ENCODE data around the gene CEACAM20. TPM values are rescaled to one million over a fixed set of nuclear protein-coding genes. Genes with fewer than 3 reads are reported as not detected.
A peak's percentile ranks its signal among the peaks of the same experiment; 100 is the strongest.
"Not testable (repeated sequence)": the region's sequence is repeated elsewhere in the genome, so short reads cannot be mapped to it uniquely, and the experiment has no call there.

CEACAM20 gene
- total RNA-seq, 1 donor from 2014 or later = not detected

DNA sequence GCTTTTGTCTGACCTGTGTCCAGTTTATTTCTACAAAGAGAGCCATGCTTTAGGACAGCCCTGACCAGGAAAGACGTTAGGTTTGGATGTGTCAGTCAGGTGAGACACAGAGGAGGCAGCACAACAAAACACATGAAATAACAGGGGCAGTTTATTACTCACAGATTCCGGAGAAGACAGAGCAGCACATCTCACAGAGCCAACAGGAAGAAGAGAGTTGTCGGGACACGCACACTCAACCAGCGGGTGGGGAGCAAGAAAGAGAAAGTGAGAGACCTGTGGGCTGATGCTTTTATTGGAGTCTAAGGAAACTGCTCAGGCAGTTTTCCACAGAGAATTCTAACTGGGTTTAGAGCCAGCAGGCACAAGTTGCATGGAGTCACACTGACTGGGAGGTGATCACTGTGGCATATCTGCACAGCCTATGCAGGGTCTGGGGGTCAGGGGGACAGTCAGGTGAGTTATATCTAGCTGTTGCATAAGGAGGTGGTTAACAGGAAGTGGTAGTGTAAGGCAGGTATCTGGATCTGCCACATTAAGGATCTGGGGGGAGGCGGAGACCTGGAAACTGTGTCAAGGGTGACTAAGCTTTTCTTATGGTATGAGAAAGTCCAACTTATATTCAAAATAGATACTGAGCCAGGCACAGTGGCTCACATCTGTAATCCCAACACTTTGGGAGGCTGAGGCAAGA lies 24.1 kb upstream of the CEACAM20 start:
- no peak for TF ChIP-seq CTCF (conservative IDR thresholded peaks at IDR 0.05)
- no peak for DNase-seq (ENCODE audit: extremely low spot score, unreplicated experiment)
- Mint-ChIP-seq H3K4me3 (no peak overlapping the region), H3K4me1 (ENCODE audit: unreplicated experiment) (no peaks in the 10 kb centered on the region), H3K27me3 (peaks cover 12% of the 10 kb centered on the region), H3K9me3 (no peaks in the 10 kb centered on the region), H3K27ac (no peak overlapping the region), H3K36me3 (no peaks in the 10 kb centered on the region)

- H3K4me3 Mint-ChIP-seq = no peak overlapping the region
- no peaks in the 10 kb centered on the region for H3K9me3 Mint-ChIP-seq
- H3K36me3 Mint-ChIP-seq = no peaks in the 10 kb centered on the region
- H3K27me3 Mint-ChIP-seq = peaks cover 17% of the 10 kb centered on the region
- no peak for DNase-seq (ENCODE audit: extremely low spot score, unreplicated experiment)
- no peaks in the 10 kb centered on the region for H3K4me1 Mint-ChIP-seq (ENCODE audit: unreplicated experiment)
- peak; percentile 71 for TF ChIP-seq CTCF (conservative IDR thresholded peaks at IDR 0.05)
- no peak overlapping the region for H3K27ac Mint-ChIP-seq
These were observed 22.8 kb upstream of the CEACAM20 start for GRCh38 chr19:44552324-44552723.

GRCh38 chr19:44551850-44552249 lies 22.4 kb upstream of the CEACAM20 start:
- H3K27ac Mint-ChIP-seq = no peak overlapping the region
- H3K9me3 Mint-ChIP-seq = no peaks in the 10 kb centered on the region
- no peak for TF ChIP-seq CTCF (conservative IDR thresholded peaks at IDR 0.05)
- H3K4me1 Mint-ChIP-seq (ENCODE audit: unreplicated experiment) = no peaks in the 10 kb centered on the region
- no peak overlapping the region for H3K4me3 Mint-ChIP-seq
- no peaks in the 10 kb centered on the region for H3K36me3 Mint-ChIP-seq
- peaks cover 20% of the 10 kb centered on the region for H3K27me3 Mint-ChIP-seq
- no peak for DNase-seq (ENCODE audit: extremely low spot score, unreplicated experiment)

DNA sequence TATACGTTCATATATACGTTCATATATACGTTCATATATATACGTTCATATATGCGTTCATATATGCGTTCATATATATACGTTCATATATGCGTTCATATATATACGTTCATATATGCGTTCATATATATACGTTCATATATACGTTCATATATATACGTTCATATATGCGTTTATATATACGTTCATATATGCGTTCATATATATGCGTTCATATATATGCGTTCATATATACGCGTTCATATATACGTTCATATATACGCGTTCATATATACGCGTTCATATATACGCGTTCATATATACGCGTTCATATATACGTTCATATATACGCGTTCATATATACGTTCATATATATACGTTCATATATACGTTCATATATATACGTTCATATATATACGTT lies 21.5 kb upstream of the CEACAM20 start:
- not testable (repeated sequence) for H3K9me3 Mint-ChIP-seq; H3K4me3 Mint-ChIP-seq; H3K27ac Mint-ChIP-seq; H3K36me3 Mint-ChIP-seq; DNase-seq (ENCODE audit: extremely low spot score, unreplicated experiment); H3K4me1 Mint-ChIP-seq (ENCODE audit: unreplicated experiment)
- peaks cover 15% of the 10 kb centered on the region for H3K27me3 Mint-ChIP-seq

DNA sequence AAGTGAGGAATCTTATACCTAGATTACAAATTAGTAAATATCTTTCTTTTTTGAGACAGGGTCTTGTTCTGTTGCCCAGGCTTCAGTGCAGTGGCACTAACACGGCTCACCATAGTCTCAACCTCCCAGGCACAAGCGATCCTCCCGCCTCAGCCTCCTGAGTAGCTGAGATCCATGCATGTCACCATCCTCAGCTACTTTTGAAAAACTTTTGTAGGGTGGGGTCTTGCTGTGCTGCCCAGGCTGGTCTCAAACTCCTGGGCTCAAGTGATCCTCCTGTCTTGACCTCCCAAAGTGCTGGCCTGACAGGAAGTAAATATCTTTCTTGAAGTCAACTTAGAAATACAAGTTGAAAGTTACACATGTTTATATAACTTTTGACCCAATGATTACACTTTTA lies 20.0 kb upstream of the CEACAM20 start:
- TF ChIP-seq CTCF (conservative IDR thresholded peaks at IDR 0.05) = no peak
- H3K4me3 Mint-ChIP-seq = no peak overlapping the region
- no peaks in the 10 kb centered on the region for H3K4me1 Mint-ChIP-seq (ENCODE audit: unreplicated experiment)
- DNase-seq (ENCODE audit: extremely low spot score, unreplicated experiment) = no peak
- no peaks in the 10 kb centered on the region for H3K36me3 Mint-ChIP-seq
- no peak overlapping the region for H3K27ac Mint-ChIP-seq
- H3K9me3 Mint-ChIP-seq = no peaks in the 10 kb centered on the region
- peaks cover 19% of the 10 kb centered on the region for H3K27me3 Mint-ChIP-seq

DNA sequence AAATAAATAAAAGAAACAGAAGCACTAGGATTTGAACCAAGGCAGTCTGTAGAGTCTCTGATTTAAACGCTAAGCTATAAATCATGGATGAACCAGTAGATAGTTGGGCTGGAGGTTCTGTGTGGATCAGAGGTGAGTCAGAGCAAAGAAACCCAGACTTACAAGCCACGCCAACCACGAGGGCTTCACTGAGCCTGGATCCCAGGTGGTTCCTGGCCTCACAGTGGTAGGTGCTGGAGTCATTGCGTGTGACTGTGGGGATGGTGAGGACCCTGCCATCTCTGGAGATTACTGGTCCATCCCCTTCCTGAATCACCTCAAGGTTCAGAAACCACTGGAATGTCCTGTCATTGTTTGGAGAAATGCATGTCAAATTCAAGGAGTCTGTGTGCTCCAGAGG lies 19.3 kb upstream of the CEACAM20 start:
- TF ChIP-seq CTCF (conservative IDR thresholded peaks at IDR 0.05) = no peak
- Mint-ChIP-seq H3K4me1 (ENCODE audit: unreplicated experiment) (no peaks in the 10 kb centered on the region), H3K36me3 (no peaks in the 10 kb centered on the region), H3K4me3 (no peak overlapping the region), H3K27me3 (peaks cover 27% of the 10 kb centered on the region), H3K27ac (no peak overlapping the region), H3K9me3 (no peaks in the 10 kb centered on the region)
- DNase-seq (ENCODE audit: extremely low spot score, unreplicated experiment) = no peak

Measured in type B pancreatic cell (in vitro differentiated cells).